ENCODE data around the gene IFT43.

DNA sequence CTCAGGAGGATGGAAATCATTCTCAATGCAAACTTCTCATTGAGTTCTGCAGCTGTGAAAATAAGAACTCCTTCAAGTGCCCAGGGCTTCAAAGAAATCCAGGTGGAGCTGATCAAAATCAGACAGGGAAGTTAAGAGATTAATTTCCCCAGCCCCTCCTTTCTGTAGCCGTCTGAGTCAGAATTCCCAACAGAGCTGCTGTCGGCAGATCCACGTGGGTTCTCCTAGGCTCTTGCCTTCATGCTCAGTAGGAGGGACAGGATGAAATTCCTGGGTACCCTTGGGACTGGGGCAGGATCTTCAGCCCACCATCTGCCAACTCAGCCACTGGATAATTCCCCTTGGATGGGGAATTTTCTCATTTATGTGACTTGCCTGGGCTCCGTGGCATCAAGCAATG, 17.1 kb upstream of the IFT43 start:
- no peak for TF ChIP-seq POLR2A (IDR thresholded peaks at IDR 0.05)
- no peak for TF ChIP-seq POLR2AphosphoS5 (IDR thresholded peaks at IDR 0.05)
- TF ChIP-seq, protein P1, sequence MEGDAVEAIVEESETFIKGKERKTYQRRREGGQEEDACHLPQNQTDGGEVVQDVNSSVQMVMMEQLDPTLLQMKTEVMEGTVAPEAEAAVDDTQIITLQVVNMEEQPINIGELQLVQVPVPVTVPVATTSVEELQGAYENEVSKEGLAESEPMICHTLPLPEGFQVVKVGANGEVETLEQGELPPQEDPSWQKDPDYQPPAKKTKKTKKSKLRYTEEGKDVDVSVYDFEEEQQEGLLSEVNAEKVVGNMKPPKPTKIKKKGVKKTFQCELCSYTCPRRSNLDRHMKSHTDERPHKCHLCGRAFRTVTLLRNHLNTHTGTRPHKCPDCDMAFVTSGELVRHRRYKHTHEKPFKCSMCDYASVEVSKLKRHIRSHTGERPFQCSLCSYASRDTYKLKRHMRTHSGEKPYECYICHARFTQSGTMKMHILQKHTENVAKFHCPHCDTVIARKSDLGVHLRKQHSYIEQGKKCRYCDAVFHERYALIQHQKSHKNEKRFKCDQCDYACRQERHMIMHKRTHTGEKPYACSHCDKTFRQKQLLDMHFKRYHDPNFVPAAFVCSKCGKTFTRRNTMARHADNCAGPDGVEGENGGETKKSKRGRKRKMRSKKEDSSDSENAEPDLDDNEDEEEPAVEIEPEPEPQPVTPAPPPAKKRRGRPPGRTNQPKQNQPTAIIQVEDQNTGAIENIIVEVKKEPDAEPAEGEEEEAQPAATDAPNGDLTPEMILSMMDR (IDR thresholded peaks at IDR 0.05): no peak

Data from breast epithelium (tissue), 3 donors.